ENCODE measurements around the gene AFF3.

GRCh38 chr2:99794414-99794813 lies 348.0 kb downstream of the AFF3 start:
- TF ChIP-seq, protein P1, sequence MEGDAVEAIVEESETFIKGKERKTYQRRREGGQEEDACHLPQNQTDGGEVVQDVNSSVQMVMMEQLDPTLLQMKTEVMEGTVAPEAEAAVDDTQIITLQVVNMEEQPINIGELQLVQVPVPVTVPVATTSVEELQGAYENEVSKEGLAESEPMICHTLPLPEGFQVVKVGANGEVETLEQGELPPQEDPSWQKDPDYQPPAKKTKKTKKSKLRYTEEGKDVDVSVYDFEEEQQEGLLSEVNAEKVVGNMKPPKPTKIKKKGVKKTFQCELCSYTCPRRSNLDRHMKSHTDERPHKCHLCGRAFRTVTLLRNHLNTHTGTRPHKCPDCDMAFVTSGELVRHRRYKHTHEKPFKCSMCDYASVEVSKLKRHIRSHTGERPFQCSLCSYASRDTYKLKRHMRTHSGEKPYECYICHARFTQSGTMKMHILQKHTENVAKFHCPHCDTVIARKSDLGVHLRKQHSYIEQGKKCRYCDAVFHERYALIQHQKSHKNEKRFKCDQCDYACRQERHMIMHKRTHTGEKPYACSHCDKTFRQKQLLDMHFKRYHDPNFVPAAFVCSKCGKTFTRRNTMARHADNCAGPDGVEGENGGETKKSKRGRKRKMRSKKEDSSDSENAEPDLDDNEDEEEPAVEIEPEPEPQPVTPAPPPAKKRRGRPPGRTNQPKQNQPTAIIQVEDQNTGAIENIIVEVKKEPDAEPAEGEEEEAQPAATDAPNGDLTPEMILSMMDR (IDR thresholded peaks at IDR 0.05) = no peak
- no peak for TF ChIP-seq POLR2A (IDR thresholded peaks at IDR 0.05)

Measured in uterus (tissue), 2 donors.